Testis (tissue), 3 donors: ENCODE measurements around the gene REEP5. TPM values are rescaled to one million over a fixed set of nuclear protein-coding genes. Genes with fewer than 3 reads are reported as not detected.

Experiments used
- DNase-seq: peaks from one replicate; pipeline ENCODE4 v3.0.0-alpha.2; 2019
- H3K27ac ChIP-seq, 2 donors: fragments of 200-600 bp; sonication (generic); one replicate each; pipeline ENCODE4 v1.5.1; 2019
- H3K27me3 ChIP-seq: fragments of 200-600 bp; sonication (generic); one replicate; pipeline ENCODE4 v1.5.1; 2019
- H3K36me3 ChIP-seq: fragments of 200-600 bp; sonication (generic); one replicate; pipeline ENCODE4 v1.5.1; 2017; ENCODE audit warnings: low read depth; ENCODE audit errors: missing control alignments
- H3K4me1 ChIP-seq: fragments of 200-600 bp; sonication (generic); one replicate; pipeline ENCODE4 v1.5.1; 2019
- H3K4me3 ChIP-seq, 2 donors: fragments of 200-600 bp; sonication (generic); one replicate each; pipeline ENCODE4 v1.5.1; 2017 to 2019
- H3K9me3 ChIP-seq: fragments of 200-600 bp; sonication (generic); one replicate; pipeline ENCODE4 v1.5.1; 2017
- CTCF ChIP-seq, 3 experiments: fragments of 450-650 bp in 2 of 3; fragments of 200-600 bp in 1 of 3; sonication (generic) in 1 of 3; IDR thresholded peaks; one replicate each; pipeline ENCODE4 v1.5.1; 2016 to 2019; ENCODE audit warnings: antibody characterized with exemption in 3 of 3, mild to moderate bottlenecking in 2 of 3, moderate library complexity in 1 of 3
- POLR2A ChIP-seq: fragments of 450-650 bp; IDR thresholded peaks from one replicate; pipeline ENCODE4 v1.6.1; 2017; ENCODE audit warnings: antibody characterized with exemption, mild to moderate bottlenecking, moderate library complexity
- WGBS, 2 donors: methylation state at CpG; one replicate each; pipeline ENCODE4 v1.1.5; 2018; 5-methylcytosine and 5-hydroxymethylcytosine counted together
- intact Hi-C: fragments of 100-400 bp; cut with DNase I; formaldehyde crosslinking; loops from one replicate; pipeline ENCODE4 v1.15.1; 2023; ENCODE audit warnings: low total_unique reads
- polyA plus RNA-seq: library from polyadenylated mRNA; stranded (reverse); fragments of 350-450 nt; fragmentation: Illumina TruSeq; extraction: RNeasy Lipid Tissue Mini Kit (QIAGEN cat#74804); gene quantifications from one replicate; pipeline ENCODE4 v1.2.3, GENCODE V29; 2014; ENCODE audit warnings: low read depth, low replicate concordance; ENCODE audit not compliant: insufficient read depth
- total RNA-seq, 2 donors: library from RNA; depleted of rRNA; stranded (reverse); fragments of >200 nt; gene quantifications; one replicate each; pipeline ENCODE4 v1.2.3, GENCODE V29; 2016

Gene REEP5
- total and polyA plus RNA-seq, 3 donors from 2014 or later, result 33.3 to 75.6 (median 34.2) TPM

- Histone ChIP-seq H3K36me3 (no peaks in the 10 kb centered on the region), H3K27me3 (no peaks in the 10 kb centered on the region), H3K4me1 (no peaks in the 10 kb centered on the region), H3K9me3 (no peaks in the 10 kb centered on the region), H3K27ac (no peak overlapping the region), H3K4me3 (no peak overlapping the region)
- WGBS, 2 donors, result 62 to 69% methylated on average over 2 of the region's 2 CpGs
- DNase-seq, result no peak
- intact Hi-C loops, result no loop called here
- TF ChIP-seq POLR2A (no peak), CTCF (IDR thresholded peaks at IDR 0.05) (no peak)
These were observed 45.7 kb downstream of the REEP5 start for GRCh38 chr5:112876362-112876761.

GRCh38 chr5:112870966-112871365, 51.1 kb downstream of the REEP5 start:
- intact Hi-C loops, result no loop called here
- DNase-seq, result no peak
- H3K27ac ChIP-seq, result no peak overlapping the region
- TF ChIP-seq CTCF (IDR thresholded peaks at IDR 0.05), result no peak
- no peak for TF ChIP-seq POLR2A
- no peaks in the 10 kb centered on the region for H3K4me1 ChIP-seq
- no peaks in the 10 kb centered on the region for H3K9me3 ChIP-seq
- no peaks in the 10 kb centered on the region for H3K27me3 ChIP-seq
- H3K36me3 ChIP-seq, result no peaks in the 10 kb centered on the region
- 62 to 86% methylated on average over 3 of the region's 3 CpGs for WGBS, 2 donors
- H3K4me3 ChIP-seq, result no peak overlapping the region

- intact Hi-C loops, result no loop called here
- H3K9me3 ChIP-seq, result no peaks in the 10 kb centered on the region
- DNase-seq, result no peak
- 94% methylated on average over 3 of the region's 3 CpGs for WGBS, 2 donors
- no peaks in the 10 kb centered on the region for H3K4me1 ChIP-seq
- H3K36me3 ChIP-seq, result no peaks in the 10 kb centered on the region
- H3K27ac ChIP-seq, result no peak overlapping the region
- H3K4me3 ChIP-seq, result no peak overlapping the region
- TF ChIP-seq POLR2A (no peak), CTCF (IDR thresholded peaks at IDR 0.05) (no peak)
- H3K27me3 ChIP-seq, result no peaks in the 10 kb centered on the region
These were observed 52.1 kb downstream of the REEP5 start for GRCh38 chr5:112869948-112870347.

GRCh38 chr5:112867411-112867810, 54.6 kb downstream of the REEP5 start:
- H3K36me3 ChIP-seq, result no peaks in the 10 kb centered on the region
- no peaks in the 10 kb centered on the region for H3K9me3 ChIP-seq
- no peak overlapping the region for H3K4me3 ChIP-seq
- DNase-seq, result no peak
- no peak overlapping the region for H3K27ac ChIP-seq
- H3K4me1 ChIP-seq, result peaks cover 3% of the 10 kb centered on the region
- TF ChIP-seq POLR2A (no peak), CTCF (IDR thresholded peaks at IDR 0.05) (no peak)
- intact Hi-C loops, result no loop called here
- WGBS, 2 donors, result 69 to 80% methylated on average over 5 of the region's 5 CpGs
- no peaks in the 10 kb centered on the region for H3K27me3 ChIP-seq

- no peaks in the 10 kb centered on the region for H3K36me3 ChIP-seq
- H3K4me3 ChIP-seq, result no peak overlapping the region
- TF ChIP-seq POLR2A (no peak), CTCF (IDR thresholded peaks at IDR 0.05) (no peak)
- 90 to 91% methylated on average over 2 of the region's 2 CpGs for WGBS, 2 donors
- H3K27ac ChIP-seq, result no peak overlapping the region
- intact Hi-C loops, result no loop called here
- H3K27me3 ChIP-seq, result no peaks in the 10 kb centered on the region
- DNase-seq, result no peak
- no peaks in the 10 kb centered on the region for H3K9me3 ChIP-seq
- peaks cover 3% of the 10 kb centered on the region for H3K4me1 ChIP-seq
These were observed 55.3 kb downstream of the REEP5 start for GRCh38 chr5:112866739-112867138.
